SK-N-SH (cell line): Measurements from ENCODE around the gene CKS1B. TPM values are rescaled to one million over a fixed set of nuclear protein-coding genes. Genes with fewer than 3 reads are reported as not detected.

Source experiments
- CTCF ChIA-PET: fragments of 300-600, 350-600 bp; formaldehyde crosslinking; extraction: SDS; loops from one replicate; lab custom pipeline; 2021; lab: Yijun Ruan, JAX
- POLR2A ChIA-PET: fragments of 350-600 bp; sonication (Branson Sonifier 250); formaldehyde crosslinking; extraction: SDS; loops from one replicate; lab custom pipeline; 2020; ENCODE audit warnings: antibody characterized with exemption, inconsistent platforms; lab: Yijun Ruan, JAX
- DNase-seq: peaks from one replicate; pipeline ENCODE4 v3.0.0; 2012
- H2AFZ ChIP-seq: fragments of 200-600 bp; sonication (generic); 2 replicates; pipeline ENCODE4 v1.8.1; 2016; ENCODE audit warnings: antibody characterized with exemption, mild to moderate bottlenecking, low read depth
- H3F3A ChIP-seq: fragments of 200-600 bp; sonication (generic); replicated peaks from 2 replicates; pipeline ENCODE3; 2016; ENCODE audit warnings: antibody characterized with exemption, mild to moderate bottlenecking; ENCODE audit not compliant: insufficient read depth
- H3K27ac ChIP-seq, 2 experiments: fragments of 200-500 bp in 1 of 2; fragments of 200-600 bp in 1 of 2; sonication (Bioruptor generic) in 1 of 2; sonication (generic), shearing (Covaris generic) in 1 of 2; 2 replicates each; pipeline versions ENCODE4 v1.5.1 to v1.6.1; 2014 to 2016; ENCODE audit warnings: low read depth in 2 of 2, inconsistent platforms in 1 of 2, low read length in 1 of 2, mild to moderate bottlenecking in 1 of 2, mixed read lengths in 1 of 2
- H3K27me3 ChIP-seq: fragments of 200-600 bp; sonication (generic), shearing (Covaris generic); 2 replicates; pipeline ENCODE4 v1.6.1; 2016; ENCODE audit warnings: mixed run types; ENCODE audit not compliant: insufficient read depth
- H3K36me3 ChIP-seq, 2 experiments: fragments of 200-500 bp in 1 of 2; fragments of 200-600 bp in 1 of 2; sonication (Bioruptor generic) in 1 of 2; sonication (generic) in 1 of 2; replicated peaks in 1 of 2; 2 replicates each; pipeline versions ENCODE3 to v1.5.1; 2014 to 2016; ENCODE audit warnings: low read length in 1 of 2, mild to moderate bottlenecking in 1 of 2; ENCODE audit not compliant: insufficient read depth in 2 of 2, control insufficient read depth in 1 of 2
- H3K4me1 ChIP-seq, 2 experiments: fragments of 200-500 bp in 1 of 2; fragments of 200-600 bp in 1 of 2; sonication (Bioruptor generic) in 1 of 2; sonication (generic), shearing (Covaris generic) in 1 of 2; 2 replicates each; pipeline versions ENCODE4 v1.5.1 to v1.6.1; 2014 to 2016; ENCODE audit warnings: low read depth in 1 of 2, low read length in 1 of 2, mixed run types in 1 of 2; ENCODE audit not compliant: insufficient read depth in 2 of 2, control insufficient read depth in 1 of 2
- H3K4me2 ChIP-seq: fragments of 200-600 bp; sonication (generic), shearing (Covaris generic); 2 replicates; pipeline ENCODE4 v1.6.1; 2017; ENCODE audit warnings: mixed run types
- H3K4me3 ChIP-seq, 2 experiments: fragments of 200-500 bp in 1 of 2; fragments of 200-600 bp in 1 of 2; sonication (Bioruptor generic) in 1 of 2; sonication (generic), shearing (Covaris generic) in 1 of 2; 2 replicates each; pipeline versions ENCODE4 v1.5.1 to v1.8.1; 2014 to 2016; ENCODE audit warnings: low read depth in 2 of 2, inconsistent platforms in 1 of 2, low read length in 1 of 2, mild to moderate bottlenecking in 1 of 2, mixed read lengths in 1 of 2, moderate library complexity in 1 of 2
- H3K79me2 ChIP-seq: fragments of 200-600 bp; sonication (generic); 2 replicates; pipeline ENCODE4 v1.8.1; 2017; ENCODE audit warnings: mild to moderate bottlenecking; ENCODE audit not compliant: insufficient read depth
- H3K9ac ChIP-seq: fragments of 200-600 bp; sonication (generic); 2 replicates; pipeline ENCODE4 v1.6.1; 2017; ENCODE audit warnings: mixed run types
- H3K9me2 ChIP-seq: fragments of 200-600 bp; sonication (generic); 2 replicates; pipeline ENCODE4 v1.6.1; 2017; ENCODE audit warnings: mixed run types
- H3K9me3 ChIP-seq: fragments of 200-600 bp; sonication (generic); 2 replicates; pipeline ENCODE4 v1.6.1; 2017; ENCODE audit warnings: mixed run types, mild to moderate bottlenecking, moderate library complexity
- H4K20me1 ChIP-seq: fragments of 200-600 bp; sonication (generic); 2 replicates; pipeline ENCODE4 v1.6.1; 2017; ENCODE audit warnings: mild to moderate bottlenecking, mixed run types; ENCODE audit not compliant: insufficient read depth
- ELF1 ChIP-seq: IDR thresholded peaks from 2 replicates; pipeline ENCODE4 v1.4.0; 2012
- FOXM1 ChIP-seq: IDR thresholded peaks from 2 replicates; pipeline ENCODE4 v1.4.0; 2012; ENCODE audit warnings: low read depth, mild to moderate bottlenecking
- GATA2 ChIP-seq: sonication (generic); formaldehyde crosslinking; IDR thresholded peaks from 2 replicates; pipeline ENCODE4 v1.5.0; 2020; ENCODE audit warnings: mild to moderate bottlenecking, missing genetic modification reagents
- IRF3 ChIP-seq: fragments of 150-350 bp; IDR thresholded peaks from 2 replicates; pipeline ENCODE4 v1.6.1; 2016; ENCODE audit warnings: mild to moderate bottlenecking, low read depth, low read length
- JUND ChIP-seq: IDR thresholded peaks from 2 replicates; pipeline ENCODE4 v1.4.0; 2012
- MAX ChIP-seq: IDR thresholded peaks from 2 replicates; pipeline ENCODE4 v1.4.0; 2012; ENCODE audit warnings: low read depth
- MXI1 ChIP-seq: IDR thresholded peaks from 2 replicates; pipeline ENCODE4 v1.6.1; 2012; ENCODE audit warnings: mild to moderate bottlenecking, low read depth, low read length, improper control_type of control experiment
- NRF1 ChIP-seq: IDR thresholded peaks from 2 replicates; pipeline ENCODE4 v1.6.1; 2012; ENCODE audit warnings: low read depth, mild to moderate bottlenecking, low read length
- PBX3 ChIP-seq: IDR thresholded peaks from 2 replicates; pipeline ENCODE4; 2012
- RFX5 ChIP-seq: IDR thresholded peaks from 2 replicates; pipeline ENCODE4 v1.6.1; 2012; ENCODE audit warnings: mild to moderate bottlenecking, improper control_type of control experiment, low read length
- RXRA ChIP-seq: IDR thresholded peaks from 2 replicates; pipeline ENCODE4 v1.4.0; 2012; ENCODE audit warnings: low read depth, mild to moderate bottlenecking, borderline replicate concordance
- SMC3 ChIP-seq: IDR thresholded peaks from 2 replicates; pipeline ENCODE4 v1.6.1; 2012; ENCODE audit warnings: low read depth, low read length, improper control_type of control experiment
- TAF1 ChIP-seq: IDR thresholded peaks from 2 replicates; pipeline ENCODE4 v1.6.1; 2012; ENCODE audit warnings: low read depth, mild to moderate bottlenecking, low read length, moderate library complexity, borderline replicate concordance
- WGBS: methylation state at CpG from one replicate; pipeline ENCODE4 v1.1.6; 2017; ENCODE audit warnings: low lambda C conversion rate; 5-methylcytosine and 5-hydroxymethylcytosine counted together
- polyA plus RNA-seq, 3 experiments: library from polyadenylated mRNA; depleted of rRNA; stranded (reverse); fragments of >200 nt; gene quantifications; 2 replicates each; pipeline ENCODE4 v1.2.3, GENCODE V29; 2012
- TF ChIP-seq, protein P1 (sequence below): IDR thresholded peaks from 2 replicates; pipeline ENCODE4 v1.6.1; 2012; ENCODE audit warnings: mild to moderate bottlenecking, low read depth, low read length, moderate library complexity
- TF ChIP-seq, protein P2 (sequence below): fragments of 150-350 bp; IDR thresholded peaks from 2 replicates; pipeline ENCODE4 v1.6.1; 2017; ENCODE audit warnings: antibody characterized with exemption, low read length, low read depth, borderline replicate concordance

Gene CKS1B
- polyA plus RNA-seq, 1 of the 3 experiments (the other 2 are of a cell fraction): 308 TPM

GRCh38 chr1:155003766-155004351 lies 29.4 kb downstream of the CKS1B start (continued):
- TF ChIP-seq, protein P1, sequence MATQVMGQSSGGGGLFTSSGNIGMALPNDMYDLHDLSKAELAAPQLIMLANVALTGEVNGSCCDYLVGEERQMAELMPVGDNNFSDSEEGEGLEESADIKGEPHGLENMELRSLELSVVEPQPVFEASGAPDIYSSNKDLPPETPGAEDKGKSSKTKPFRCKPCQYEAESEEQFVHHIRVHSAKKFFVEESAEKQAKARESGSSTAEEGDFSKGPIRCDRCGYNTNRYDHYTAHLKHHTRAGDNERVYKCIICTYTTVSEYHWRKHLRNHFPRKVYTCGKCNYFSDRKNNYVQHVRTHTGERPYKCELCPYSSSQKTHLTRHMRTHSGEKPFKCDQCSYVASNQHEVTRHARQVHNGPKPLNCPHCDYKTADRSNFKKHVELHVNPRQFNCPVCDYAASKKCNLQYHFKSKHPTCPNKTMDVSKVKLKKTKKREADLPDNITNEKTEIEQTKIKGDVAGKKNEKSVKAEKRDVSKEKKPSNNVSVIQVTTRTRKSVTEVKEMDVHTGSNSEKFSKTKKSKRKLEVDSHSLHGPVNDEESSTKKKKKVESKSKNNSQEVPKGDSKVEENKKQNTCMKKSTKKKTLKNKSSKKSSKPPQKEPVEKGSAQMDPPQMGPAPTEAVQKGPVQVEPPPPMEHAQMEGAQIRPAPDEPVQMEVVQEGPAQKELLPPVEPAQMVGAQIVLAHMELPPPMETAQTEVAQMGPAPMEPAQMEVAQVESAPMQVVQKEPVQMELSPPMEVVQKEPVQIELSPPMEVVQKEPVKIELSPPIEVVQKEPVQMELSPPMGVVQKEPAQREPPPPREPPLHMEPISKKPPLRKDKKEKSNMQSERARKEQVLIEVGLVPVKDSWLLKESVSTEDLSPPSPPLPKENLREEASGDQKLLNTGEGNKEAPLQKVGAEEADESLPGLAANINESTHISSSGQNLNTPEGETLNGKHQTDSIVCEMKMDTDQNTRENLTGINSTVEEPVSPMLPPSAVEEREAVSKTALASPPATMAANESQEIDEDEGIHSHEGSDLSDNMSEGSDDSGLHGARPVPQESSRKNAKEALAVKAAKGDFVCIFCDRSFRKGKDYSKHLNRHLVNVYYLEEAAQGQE: no peak
- no peak for TF ChIP-seq RFX5
- no peak for TF ChIP-seq SMC3
- TF ChIP-seq MAX: peak; percentile 55
- TF ChIP-seq JUND: no peak
- no peak for TF ChIP-seq PBX3
- no peak for TF ChIP-seq ELF1

GRCh38 chr1:155004352-155005075 lies 30.0 kb downstream of the CKS1B start:
- Histone ChIP-seq H3K4me1 (peaks cover 15 to 26% of the 10 kb centered on the region in 2 experiments), H4K20me1 (peaks cover 3% of the 10 kb centered on the region; the same call in 1 of the 2 replicates), H3K9me3 (no peaks in the 10 kb centered on the region), H3K27me3 (no peaks in the 10 kb centered on the region), H3K27ac (peak overlapping the region; percentile 72 to 96; a peak in 3 of 4 replicates), H3K9me2 (no peaks in the 10 kb centered on the region), H2AFZ (peak overlapping the region; percentile 59; the same call in 1 of the 2 replicates), H3K4me3 (peak overlapping the region; percentile 79 to 95), H3F3A (peaks cover 22% of the 10 kb centered on the region), H3K79me2 (peaks cover 37% of the 10 kb centered on the region), H3K36me3 (peaks cover 0 to 5% of the 10 kb centered on the region in 2 experiments), H3K4me2 (peak overlapping the region; percentile 100), H3K9ac (peak overlapping the region; percentile 86; the same call in 1 of the 2 replicates)
- CTCF ChIA-PET: interaction anchor here (0.7 to 14.0 kb wide), 13 partner anchors 10 to 163 kb away, joined by 3 to 640 read pairs (median 5); partner anchors contain the start of genes ADAM15, CKS1B, FLAD1 and LENEP
- WGBS: 48% methylated on average over 5 of the region's 5 CpGs
- POLR2A ChIA-PET: interaction anchor here (1.3 to 1.7 kb wide), 3 partner anchors 13 to 37 kb away, joined by 4 to 5 read pairs (median 5); no protein-coding TSS in a partner anchor
- DNase-seq: no peak
- TF ChIP-seq, protein P2, sequence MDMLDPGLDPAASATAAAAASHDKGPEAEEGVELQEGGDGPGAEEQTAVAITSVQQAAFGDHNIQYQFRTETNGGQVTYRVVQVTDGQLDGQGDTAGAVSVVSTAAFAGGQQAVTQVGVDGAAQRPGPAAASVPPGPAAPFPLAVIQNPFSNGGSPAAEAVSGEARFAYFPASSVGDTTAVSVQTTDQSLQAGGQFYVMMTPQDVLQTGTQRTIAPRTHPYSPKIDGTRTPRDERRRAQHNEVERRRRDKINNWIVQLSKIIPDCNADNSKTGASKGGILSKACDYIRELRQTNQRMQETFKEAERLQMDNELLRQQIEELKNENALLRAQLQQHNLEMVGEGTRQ: no peak
- TF ChIP-seq IRF3 (no peak), MXI1 (no peak), PBX3 (no peak), FOXM1 (no peak), TAF1 (no peak), NRF1 (no peak), GATA2 (CRISPR knock-in tag) (no peak), RXRA (no peak)
- TF ChIP-seq, protein P1: no peak
